Colonic mucosa (tissue), 4 donors: Measurements from ENCODE around the gene ELL. TPM values are rescaled to one million over a fixed set of nuclear protein-coding genes. Genes with fewer than 3 reads are reported as not detected.
"Not testable (repeated sequence)": the region's sequence is repeated elsewhere in the genome, so short reads cannot be mapped to it uniquely, and the experiment has no call there.

Experiments
- DNase-seq: peaks from one replicate; pipeline ENCODE4 v3.0.0-alpha.2; 2020
- H3K27ac ChIP-seq: fragments of 200-600 bp; one replicate; pipeline ENCODE4 v1.8.0; 2021
- H3K27me3 ChIP-seq: fragments of 200-600 bp; one replicate; pipeline ENCODE4 v1.8.0; 2021
- H3K36me3 ChIP-seq: fragments of 200-600 bp; one replicate; pipeline ENCODE4 v1.8.0; 2021
- H3K4me1 ChIP-seq: fragments of 200-600 bp; one replicate; pipeline ENCODE4 v1.8.0; 2021; ENCODE audit warnings: mild to moderate bottlenecking
- H3K4me3 ChIP-seq: fragments of 200-600 bp; one replicate; pipeline ENCODE4 v1.8.0; 2021
- H3K9ac ChIP-seq, 2 donors: one replicate each; pipeline ENCODE4 v1.7.0; 2013; ENCODE audit warnings: control low read depth in 2 of 2, low read depth in 2 of 2, low read length in 2 of 2
- H3K9me3 ChIP-seq: fragments of 200-600 bp; one replicate; pipeline ENCODE4 v1.8.0; 2021
- CTCF ChIP-seq: fragments of 200-600 bp; IDR thresholded peaks from one replicate; pipeline ENCODE4 v1.8.0; 2022; ENCODE audit warnings: antibody characterized with exemption, mild to moderate bottlenecking
- intact Hi-C: fragments of 100-400 bp; cut with DNase I; formaldehyde crosslinking; loops from one replicate; pipeline ENCODE4 v1.14.1; 2022
- total RNA-seq, 2 donors: library from RNA; stranded (reverse); fragmentation: NEBNext Ultra II Directional in 1 of 2; extraction: Animal tissue kit (Norgen Biotek cat#: 25700) in 1 of 2; gene quantifications; one replicate each; pipeline ENCODE4 v1.2.1, GENCODE V29; 2021
- donor health status: healthy.
- donor health status: DM: no; HTN: no; CAD: no.
- donor health status: DM: no; HTN: no; CAD: no.

Gene ELL
- total RNA-seq, 2 donors from 2014 or later, result 16.3 to 18.6 TPM

DNA sequence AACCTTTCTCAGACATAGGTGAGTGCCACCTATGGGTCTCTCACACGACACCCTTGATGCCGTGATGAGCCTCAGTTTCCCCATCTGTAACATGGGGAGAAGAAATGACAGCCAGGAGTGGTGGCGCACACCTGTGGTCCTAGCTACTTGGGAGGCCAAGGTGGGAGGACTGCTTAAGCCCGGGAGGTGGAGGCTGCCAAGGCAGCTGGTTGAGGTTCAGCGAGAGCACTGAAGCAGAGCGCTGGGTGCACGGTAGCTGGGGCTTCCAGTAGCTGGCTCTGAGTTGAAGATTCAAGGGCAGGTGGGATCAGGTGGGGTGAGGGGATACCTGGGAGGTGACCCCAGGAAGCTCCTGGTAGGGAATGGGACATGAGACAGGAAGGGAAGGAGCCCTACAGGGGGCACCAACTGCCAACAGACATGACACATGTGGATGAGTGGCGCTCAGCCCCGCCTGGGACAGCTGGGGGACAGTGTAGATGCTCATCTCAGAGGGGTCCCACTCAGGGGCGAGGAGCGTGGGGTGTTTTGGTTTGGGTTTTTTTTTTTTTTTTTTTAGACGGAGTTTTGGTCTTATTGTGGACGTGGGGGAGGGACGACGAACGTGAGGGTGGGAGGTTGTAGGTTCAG is 109.1 kb downstream of the ELL start:
- Histone ChIP-seq H3K4me1 (peaks cover 6% of the 10 kb centered on the region), H3K27me3 (peaks cover 7% of the 10 kb centered on the region), H3K4me3 (no peak overlapping the region), H3K9ac (no peak overlapping the region), H3K9me3 (no peaks in the 10 kb centered on the region), H3K36me3 (no peaks in the 10 kb centered on the region), H3K27ac (no peak overlapping the region)
- no peak for DNase-seq
- no peak for TF ChIP-seq CTCF
- intact Hi-C loops, result loop anchor here (2.0 to 10.0 kb wide), 2 partner anchors 24 to 208 kb away; partner anchors contain the start of gene RAB3A

- Histone ChIP-seq H3K4me3 (no peak overlapping the region), H3K9ac (no peak overlapping the region), H3K27ac (no peak overlapping the region), H3K4me1 (no peaks in the 10 kb centered on the region), H3K27me3 (no peaks in the 10 kb centered on the region), H3K9me3 (no peaks in the 10 kb centered on the region), H3K36me3 (no peaks in the 10 kb centered on the region)
- intact Hi-C loops, result loop anchor here (2.0 kb wide), 1 partner anchor 57 kb away; no protein-coding TSS in a partner anchor
- peak; percentile 61 for TF ChIP-seq CTCF
- peak; percentile 82 for DNase-seq
Measured at GRCh38 chr19:18408053-18408476, 113.8 kb downstream of the ELL start.

- H3K27ac ChIP-seq, result no peak overlapping the region
- H3K9me3 ChIP-seq, result no peaks in the 10 kb centered on the region
- no peaks in the 10 kb centered on the region for H3K4me1 ChIP-seq
- no peaks in the 10 kb centered on the region for H3K27me3 ChIP-seq
- H3K36me3 ChIP-seq, result no peaks in the 10 kb centered on the region
- intact Hi-C loops, result no loop called here
- no peak overlapping the region for H3K9ac ChIP-seq
- DNase-seq, result no peak
- no peak for TF ChIP-seq CTCF
- H3K4me3 ChIP-seq, result no peak overlapping the region
Measured at GRCh38 chr19:18406749-18407148, 115.1 kb downstream of the ELL start.

GRCh38 chr19:18405754-18406153 is 116.1 kb downstream of the ELL start:
- not testable (repeated sequence) for H3K4me3 ChIP-seq

DNA sequence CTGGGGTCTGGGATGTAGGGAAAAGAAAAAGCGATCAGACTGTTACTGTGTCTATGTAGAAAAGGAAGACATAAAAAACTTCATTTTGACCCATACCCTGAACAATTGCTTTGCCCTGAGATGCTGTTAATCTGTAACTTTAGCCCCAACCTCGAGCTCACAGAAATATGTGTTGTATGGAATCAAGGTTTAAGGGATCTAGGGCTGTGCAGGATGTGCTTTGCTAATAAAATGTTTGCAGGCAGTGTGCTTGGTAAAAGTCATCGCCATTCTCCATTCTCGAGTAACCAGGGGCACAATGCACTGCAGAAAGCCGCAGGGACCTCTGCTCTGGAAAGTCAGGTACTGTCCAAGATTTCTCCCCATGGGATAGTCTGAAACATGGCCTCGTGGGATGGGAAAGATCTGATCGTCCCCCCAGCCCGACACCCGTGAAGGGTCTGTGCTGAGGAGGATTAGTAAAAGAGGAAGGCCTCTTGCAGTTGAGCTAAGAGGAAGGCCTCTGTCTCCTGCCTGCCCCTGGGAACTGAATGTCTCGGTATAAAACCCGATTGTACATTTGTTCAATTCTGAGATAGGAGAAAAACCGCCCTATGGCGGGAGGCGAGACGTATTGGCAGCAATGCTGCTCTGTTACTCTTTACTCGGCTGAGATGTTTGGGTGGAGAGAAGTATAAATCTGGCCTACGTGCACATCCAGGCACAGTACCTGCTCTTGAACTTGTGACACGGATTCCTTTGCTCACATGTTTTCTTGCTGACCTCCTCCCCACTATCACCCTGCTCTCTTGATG is 119.2 kb downstream of the ELL start:
- H3K4me3 ChIP-seq, H3K36me3 ChIP-seq, H3K4me1 ChIP-seq, H3K27me3 ChIP-seq, intact Hi-C loops, DNase-seq, H3K9me3 ChIP-seq: not testable (repeated sequence)
- H3K27ac ChIP-seq, result peak overlapping the region; percentile 73
- peak overlapping the region; percentile 43 to 74 for H3K9ac ChIP-seq

More at GRCh38 chr19:18405754-18406153, 116.1 kb downstream of the ELL start:
- H3K4me1 ChIP-seq, H3K27me3 ChIP-seq, H3K9ac ChIP-seq, H3K27ac ChIP-seq, H3K9me3 ChIP-seq, H3K36me3 ChIP-seq, intact Hi-C loops, DNase-seq: not testable (repeated sequence)

GRCh38 chr19:18401580-18402112 is 120.2 kb downstream of the ELL start:
- no peaks in the 10 kb centered on the region for H3K9me3 ChIP-seq
- intact Hi-C loops, result no loop called here
- H3K4me1 ChIP-seq, result peaks cover 6% of the 10 kb centered on the region
- H3K27ac ChIP-seq, result peak overlapping the region; percentile 73
- H3K9ac ChIP-seq, result peak overlapping the region; percentile 43 to 74
- H3K4me3 ChIP-seq, result no peak overlapping the region
- peak; percentile 37 for TF ChIP-seq CTCF
- H3K27me3 ChIP-seq, result peaks cover 10% of the 10 kb centered on the region
- no peaks in the 10 kb centered on the region for H3K36me3 ChIP-seq
- peak; percentile 89 for DNase-seq
